SU-DHL-6 (cell line): ENCODE data around the gene ARPC1B.

ENCODE experiments used
- CTCF ChIP-seq: fragments of 200-600 bp; sonication (generic); IDR thresholded peaks from one replicate; pipeline ENCODE4 v1.5.1; 2017; ENCODE audit warnings: antibody characterized with exemption, mild to moderate bottlenecking, low read length, moderate library complexity; ENCODE audit not compliant: insufficient read depth, poor library complexity, severe bottlenecking
- EZH2phosphoT487 ChIP-seq: fragments of 200-600 bp; sonication (generic), shearing (Covaris generic); conservative IDR thresholded peaks from 2 replicates; pipeline ENCODE4 v1.6.1; 2018; ENCODE audit warnings: mild to moderate bottlenecking, antibody characterized with exemption, low read length, moderate library complexity, mixed read lengths

GRCh38 chr7:99399597-99399996 lies 25.1 kb downstream of the ARPC1B start:
- TF ChIP-seq CTCF = no peak
- TF ChIP-seq EZH2phosphoT487 = no peak
